ENCODE results near the gene MED17. TPM values are rescaled to one million over a fixed set of nuclear protein-coding genes. Genes with fewer than 3 reads are reported as not detected.
"Not testable (repeated sequence)": the region's sequence is repeated elsewhere in the genome, so short reads cannot be mapped to it uniquely, and the experiment has no call there.

The MED17 gene
- total RNA-seq, 1 donor from 2014 or later: 40.0 TPM

- Mint-ChIP-seq H3K4me1 (ENCODE audit: low read depth, unreplicated experiment) (no peaks in the 10 kb centered on the region), H3K9me3 (ENCODE audit: unreplicated experiment) (peaks cover 3% of the 10 kb centered on the region), H3K36me3 (ENCODE audit: low read depth, unreplicated experiment) (peaks cover 7% of the 10 kb centered on the region), H3K4me3 (ENCODE audit: unreplicated experiment) (no peak overlapping the region), H3K27ac (ENCODE audit: unreplicated experiment) (no peak overlapping the region), H3K27me3 (ENCODE audit: low read depth, unreplicated experiment) (no peaks in the 10 kb centered on the region)
- Histone ChIP-seq H3K9ac (ENCODE audit: low read length) (no peak overlapping the region), H3K79me2 (ENCODE audit: insufficient read depth, low read length) (no peaks in the 10 kb centered on the region), H3K27me3 (ENCODE audit: insufficient read depth, low read length) (no peaks in the 10 kb centered on the region), H3K9me3 (ENCODE audit: insufficient read depth, low read depth, low read length) (no peaks in the 10 kb centered on the region), H3K4me1 (ENCODE audit: insufficient read depth, low read length) (no peaks in the 10 kb centered on the region), H3K27ac (ENCODE audit: low read depth, low read length) (no peak overlapping the region), H2AFZ (ENCODE audit: low read depth, low read length) (no peak overlapping the region), H3K4me3 (ENCODE audit: insufficient read depth, low read depth, low read length) (no peak overlapping the region), H3K4me2 (ENCODE audit: low read length) (no peak overlapping the region), H3K36me3 (ENCODE audit: insufficient read depth, low read length) (no peaks in the 10 kb centered on the region), H4K20me1 (ENCODE audit: insufficient read depth, low read length) (no peaks in the 10 kb centered on the region)
- DNase-seq (ENCODE audit: low read depth) (no peak), FAIRE-seq (no peak)
- TF ChIP-seq EZH2 (IDR thresholded peaks at IDR 0.05; ENCODE audit: insufficient read depth, low read length) (no peak), CTCF (IDR thresholded peaks at IDR 0.05; ENCODE audit: insufficient read depth, low read depth, low read length) (no peak)
These were observed 11.0 kb upstream of the MED17 start for GRCh38 chr11:93773045-93773477.

GRCh38 chr11:93773601-93774200, 10.4 kb upstream of the MED17 start:
- no peaks in the 10 kb centered on the region for H4K20me1 ChIP-seq (ENCODE audit: insufficient read depth, low read length)
- Mint-ChIP-seq H3K4me1 (ENCODE audit: low read depth, unreplicated experiment) (no peaks in the 10 kb centered on the region), H3K27ac (ENCODE audit: unreplicated experiment) (no peak overlapping the region), H3K9me3 (ENCODE audit: unreplicated experiment) (peaks cover 3% of the 10 kb centered on the region), H3K4me3 (ENCODE audit: unreplicated experiment) (no peak overlapping the region), H3K36me3 (ENCODE audit: low read depth, unreplicated experiment) (peaks cover 8% of the 10 kb centered on the region), H3K27me3 (ENCODE audit: low read depth, unreplicated experiment) (no peaks in the 10 kb centered on the region)
- H3K4me1 ChIP-seq (ENCODE audit: insufficient read depth, low read length): no peaks in the 10 kb centered on the region
- no peaks in the 10 kb centered on the region for H3K27me3 ChIP-seq (ENCODE audit: insufficient read depth, low read length)
- no peak overlapping the region for H3K27ac ChIP-seq (ENCODE audit: low read depth, low read length)
- H3K4me2 ChIP-seq (ENCODE audit: low read length): no peak overlapping the region
- H2AFZ ChIP-seq (ENCODE audit: low read depth, low read length): no peak overlapping the region
- TF ChIP-seq CTCF (IDR thresholded peaks at IDR 0.05; ENCODE audit: insufficient read depth, low read depth, low read length) (no peak), EZH2 (IDR thresholded peaks at IDR 0.05; ENCODE audit: insufficient read depth, low read length) (no peak)
- no peaks in the 10 kb centered on the region for H3K36me3 ChIP-seq (ENCODE audit: insufficient read depth, low read length)
- H3K9ac ChIP-seq (ENCODE audit: low read length): no peak overlapping the region
- no peaks in the 10 kb centered on the region for H3K9me3 ChIP-seq (ENCODE audit: insufficient read depth, low read depth, low read length)
- H3K79me2 ChIP-seq (ENCODE audit: insufficient read depth, low read length): no peaks in the 10 kb centered on the region
- FAIRE-seq (no peak), DNase-seq (ENCODE audit: low read depth) (no peak)
- no peak overlapping the region for H3K4me3 ChIP-seq (ENCODE audit: insufficient read depth, low read depth, low read length)

GRCh38 chr11:93774560-93774959, 9.5 kb upstream of the MED17 start:
- not testable (repeated sequence) for H3K27me3 Mint-ChIP-seq (ENCODE audit: low read depth, unreplicated experiment); H3K36me3 ChIP-seq (ENCODE audit: insufficient read depth, low read length); H3K4me1 Mint-ChIP-seq (ENCODE audit: low read depth, unreplicated experiment); H2AFZ ChIP-seq (ENCODE audit: low read depth, low read length); H3K9ac ChIP-seq (ENCODE audit: low read length); H3K27ac Mint-ChIP-seq (ENCODE audit: unreplicated experiment); H3K9me3 ChIP-seq (ENCODE audit: insufficient read depth, low read depth, low read length); FAIRE-seq; H4K20me1 ChIP-seq (ENCODE audit: insufficient read depth, low read length); H3K4me3 Mint-ChIP-seq (ENCODE audit: unreplicated experiment); DNase-seq (ENCODE audit: low read depth); H3K79me2 ChIP-seq (ENCODE audit: insufficient read depth, low read length); H3K9me3 Mint-ChIP-seq (ENCODE audit: unreplicated experiment); H3K4me2 ChIP-seq (ENCODE audit: low read length); H3K27ac ChIP-seq (ENCODE audit: low read depth, low read length); H3K4me1 ChIP-seq (ENCODE audit: insufficient read depth, low read length); H3K4me3 ChIP-seq (ENCODE audit: insufficient read depth, low read depth, low read length); H3K27me3 ChIP-seq (ENCODE audit: insufficient read depth, low read length)
- peaks cover 10% of the 10 kb centered on the region for H3K36me3 Mint-ChIP-seq (ENCODE audit: low read depth, unreplicated experiment)

Data from astrocyte (in vitro differentiated cells and primary cell).